ENCODE results near the gene CCT2.

Gene CCT2

DNA sequence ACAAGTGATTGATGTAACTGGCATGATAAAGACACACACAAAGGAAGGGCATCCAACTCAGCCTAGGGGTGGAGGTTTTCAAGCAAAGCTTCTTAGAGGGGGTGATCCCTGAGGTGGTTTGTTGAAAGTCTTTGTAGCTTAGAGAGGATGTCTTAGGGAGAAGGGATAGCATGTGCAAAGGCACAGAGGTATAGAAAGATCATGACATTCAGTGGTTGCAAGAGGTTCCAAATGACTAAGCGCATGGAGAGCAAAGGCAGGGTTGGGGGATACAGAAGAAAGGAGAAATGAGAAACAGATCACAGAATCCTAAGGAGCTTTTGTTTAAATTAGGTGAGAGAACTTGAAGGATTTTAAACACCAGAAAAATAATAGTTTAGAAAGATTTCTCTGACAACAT lies 5.2 kb upstream of the CCT2 start:
- Histone ChIP-seq H3K36me3 (ENCODE audit: insufficient read depth, low read length) (peaks cover 9% of the 10 kb centered on the region; the same call in 1 of the 2 replicates), H3K4me2 (ENCODE audit: low read depth, low read length, poor library complexity, severe bottlenecking) (no peak overlapping the region), H3K4me1 (ENCODE audit: insufficient read depth, low read length, poor library complexity, severe bottlenecking) (peaks cover 10% of the 10 kb centered on the region), H2AFZ (ENCODE audit: low read length) (no peak overlapping the region), H3K9me3 (ENCODE audit: insufficient read depth, low read depth, low read length) (no peaks in the 10 kb centered on the region), H3K79me2 (ENCODE audit: insufficient read depth, low read length) (no peaks in the 10 kb centered on the region), H3K27me3 (ENCODE audit: insufficient read depth, low read length, poor library complexity, severe bottlenecking) (no peaks in the 10 kb centered on the region), H4K20me1 (ENCODE audit: insufficient read depth, low read length, poor library complexity, severe bottlenecking) (no peaks in the 10 kb centered on the region), H3K4me3 (ENCODE audit: low read length, poor library complexity, severe bottlenecking) (no peak overlapping the region), H3K9me2 (replicated peaks; ENCODE audit: low read depth, low read length) (no peaks in the 10 kb centered on the region), H3K9ac (ENCODE audit: low read depth, low read length, poor library complexity, severe bottlenecking) (no peak overlapping the region), H3F3A (ENCODE audit: low read depth) (no peaks in the 10 kb centered on the region)
- TF ChIP-seq, protein P1, sequence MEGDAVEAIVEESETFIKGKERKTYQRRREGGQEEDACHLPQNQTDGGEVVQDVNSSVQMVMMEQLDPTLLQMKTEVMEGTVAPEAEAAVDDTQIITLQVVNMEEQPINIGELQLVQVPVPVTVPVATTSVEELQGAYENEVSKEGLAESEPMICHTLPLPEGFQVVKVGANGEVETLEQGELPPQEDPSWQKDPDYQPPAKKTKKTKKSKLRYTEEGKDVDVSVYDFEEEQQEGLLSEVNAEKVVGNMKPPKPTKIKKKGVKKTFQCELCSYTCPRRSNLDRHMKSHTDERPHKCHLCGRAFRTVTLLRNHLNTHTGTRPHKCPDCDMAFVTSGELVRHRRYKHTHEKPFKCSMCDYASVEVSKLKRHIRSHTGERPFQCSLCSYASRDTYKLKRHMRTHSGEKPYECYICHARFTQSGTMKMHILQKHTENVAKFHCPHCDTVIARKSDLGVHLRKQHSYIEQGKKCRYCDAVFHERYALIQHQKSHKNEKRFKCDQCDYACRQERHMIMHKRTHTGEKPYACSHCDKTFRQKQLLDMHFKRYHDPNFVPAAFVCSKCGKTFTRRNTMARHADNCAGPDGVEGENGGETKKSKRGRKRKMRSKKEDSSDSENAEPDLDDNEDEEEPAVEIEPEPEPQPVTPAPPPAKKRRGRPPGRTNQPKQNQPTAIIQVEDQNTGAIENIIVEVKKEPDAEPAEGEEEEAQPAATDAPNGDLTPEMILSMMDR (conservative IDR thresholded peaks at IDR 0.05; ENCODE audit: low read length), result no peak
- no peak for TF ChIP-seq EZH2phosphoT487 (IDR thresholded peaks at IDR 0.05; ENCODE audit: borderline replicate concordance)

DNA sequence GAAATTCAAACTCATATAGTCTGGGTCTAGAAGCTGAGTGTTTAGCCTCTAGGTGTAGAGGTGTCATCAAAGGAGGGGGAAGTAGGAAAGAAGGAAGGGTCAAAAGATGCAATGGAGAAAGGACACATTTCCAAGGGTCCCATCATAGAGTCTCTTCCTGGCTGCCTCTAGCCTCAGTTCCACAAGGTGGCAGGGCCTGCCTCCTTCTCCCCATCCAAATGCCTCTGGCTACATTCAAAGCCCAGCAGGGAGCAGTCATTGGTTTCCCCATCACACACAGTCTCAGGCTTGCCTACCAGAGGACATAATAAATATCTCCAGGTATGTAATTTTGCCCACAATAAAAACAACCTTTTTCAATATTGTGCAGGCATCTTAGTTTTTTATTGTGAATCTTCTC lies 2.1 kb upstream of the CCT2 start:
- no peaks in the 10 kb centered on the region for H3K27me3 ChIP-seq (ENCODE audit: insufficient read depth, low read length, poor library complexity, severe bottlenecking)
- H3K9me2 ChIP-seq (replicated peaks; ENCODE audit: low read depth, low read length), result no peaks in the 10 kb centered on the region
- H3F3A ChIP-seq (ENCODE audit: low read depth), result no peaks in the 10 kb centered on the region
- peaks cover 29% of the 10 kb centered on the region for H3K79me2 ChIP-seq (ENCODE audit: insufficient read depth, low read length)
- H4K20me1 ChIP-seq (ENCODE audit: insufficient read depth, low read length, poor library complexity, severe bottlenecking), result peaks cover 25% of the 10 kb centered on the region
- no peak for TF ChIP-seq EZH2phosphoT487 (IDR thresholded peaks at IDR 0.05; ENCODE audit: borderline replicate concordance)
- TF ChIP-seq, protein P1 (conservative IDR thresholded peaks at IDR 0.05; ENCODE audit: low read length), result peak; percentile 49
- peaks cover 23% of the 10 kb centered on the region for H3K4me1 ChIP-seq (ENCODE audit: insufficient read depth, low read length, poor library complexity, severe bottlenecking)
- no peak overlapping the region for H3K4me3 ChIP-seq (ENCODE audit: low read length, poor library complexity, severe bottlenecking)
- H2AFZ ChIP-seq (ENCODE audit: low read length), result no peak overlapping the region
- no peaks in the 10 kb centered on the region for H3K9me3 ChIP-seq (ENCODE audit: insufficient read depth, low read depth, low read length)
- H3K9ac ChIP-seq (ENCODE audit: low read depth, low read length, poor library complexity, severe bottlenecking), result no peak overlapping the region
- no peak overlapping the region for H3K4me2 ChIP-seq (ENCODE audit: low read depth, low read length, poor library complexity, severe bottlenecking)
- peaks cover 11% of the 10 kb centered on the region for H3K36me3 ChIP-seq (ENCODE audit: insufficient read depth, low read length)

DNA sequence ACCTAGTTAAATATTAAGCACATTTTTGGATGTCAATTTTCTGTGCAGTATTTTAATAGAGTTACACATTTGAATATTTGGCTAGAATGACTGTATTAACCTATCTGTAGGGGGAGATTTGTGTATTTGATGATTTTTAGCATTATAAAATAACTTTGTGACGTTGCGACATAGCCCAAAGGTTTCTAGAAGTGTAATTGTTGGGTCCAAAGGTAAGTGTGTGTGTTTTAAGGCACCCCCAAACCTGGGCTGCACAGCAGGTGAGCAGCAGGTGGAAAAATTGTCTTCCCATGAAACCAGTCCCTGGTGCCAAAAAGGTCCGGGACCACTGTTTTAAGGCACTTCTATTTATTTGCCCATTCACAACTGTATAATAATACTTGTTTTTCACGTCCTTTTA lies 3.3 kb downstream of the CCT2 start:
- no peak overlapping the region for H3K4me3 ChIP-seq (ENCODE audit: low read length, poor library complexity, severe bottlenecking)
- peaks cover 64% of the 10 kb centered on the region for H3K36me3 ChIP-seq (ENCODE audit: insufficient read depth, low read length)
- no peak overlapping the region for H3K9ac ChIP-seq (ENCODE audit: low read depth, low read length, poor library complexity, severe bottlenecking)
- H3K9me2 ChIP-seq (replicated peaks; ENCODE audit: low read depth, low read length), result no peaks in the 10 kb centered on the region
- TF ChIP-seq, protein P1 (conservative IDR thresholded peaks at IDR 0.05; ENCODE audit: low read length), result no peak
- no peak for TF ChIP-seq EZH2phosphoT487 (IDR thresholded peaks at IDR 0.05; ENCODE audit: borderline replicate concordance)
- H3K4me1 ChIP-seq (ENCODE audit: insufficient read depth, low read length, poor library complexity, severe bottlenecking), result peaks cover 32% of the 10 kb centered on the region
- peak overlapping the region; percentile 79 for H3K4me2 ChIP-seq (ENCODE audit: low read depth, low read length, poor library complexity, severe bottlenecking)
- H3K79me2 ChIP-seq (ENCODE audit: insufficient read depth, low read length), result peaks cover 64% of the 10 kb centered on the region
- no peaks in the 10 kb centered on the region for H3F3A ChIP-seq (ENCODE audit: low read depth)
- H2AFZ ChIP-seq (ENCODE audit: low read length), result no peak overlapping the region
- no peaks in the 10 kb centered on the region for H3K27me3 ChIP-seq (ENCODE audit: insufficient read depth, low read length, poor library complexity, severe bottlenecking)
- H3K9me3 ChIP-seq (ENCODE audit: insufficient read depth, low read depth, low read length), result no peaks in the 10 kb centered on the region
- peaks cover 55% of the 10 kb centered on the region for H4K20me1 ChIP-seq (ENCODE audit: insufficient read depth, low read length, poor library complexity, severe bottlenecking)
